Raji (cell line): Measurements from ENCODE around the gene TBC1D2B.

Experiments
- POLR2A ChIP-seq: IDR thresholded peaks from 2 replicates; pipeline ENCODE4 v1.6.1; 2011; ENCODE audit warnings: low read depth, low read length, control low read depth; ENCODE audit not compliant: insufficient read depth

Gene TBC1D2B

GRCh38 chr15:78102211-78102610, 24.7 kb upstream of the TBC1D2B start:
- TF ChIP-seq POLR2A = no peak

GRCh38 chr15:78101423-78102105, 24.1 kb upstream of the TBC1D2B start:
- no peak for TF ChIP-seq POLR2A

GRCh38 chr15:78100886-78101285, 23.4 kb upstream of the TBC1D2B start:
- no peak for TF ChIP-seq POLR2A

- no peak for TF ChIP-seq POLR2A
These were observed 20.7 kb upstream of the TBC1D2B start for GRCh38 chr15:78098131-78098755.

DNA sequence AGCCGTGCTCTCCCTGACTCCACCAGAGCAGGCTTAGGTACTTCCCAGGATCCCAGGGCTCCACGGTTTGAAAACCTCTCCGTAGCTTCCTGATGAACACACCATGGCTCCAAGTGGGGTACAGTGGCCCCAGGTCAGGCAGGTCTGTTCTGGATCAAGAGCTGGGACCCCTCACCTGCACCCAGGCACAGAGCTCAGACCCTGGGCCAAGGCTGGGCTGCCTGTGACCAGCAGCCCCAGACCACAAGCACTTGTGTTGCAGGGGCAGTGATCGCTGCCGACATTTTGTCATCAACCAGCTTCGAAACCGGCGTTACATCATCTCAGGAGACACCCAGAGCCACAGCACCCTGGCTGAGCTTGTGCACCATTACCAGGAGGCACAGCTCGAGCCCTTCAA, 20.2 kb upstream of the TBC1D2B start:
- no peak for TF ChIP-seq POLR2A

DNA sequence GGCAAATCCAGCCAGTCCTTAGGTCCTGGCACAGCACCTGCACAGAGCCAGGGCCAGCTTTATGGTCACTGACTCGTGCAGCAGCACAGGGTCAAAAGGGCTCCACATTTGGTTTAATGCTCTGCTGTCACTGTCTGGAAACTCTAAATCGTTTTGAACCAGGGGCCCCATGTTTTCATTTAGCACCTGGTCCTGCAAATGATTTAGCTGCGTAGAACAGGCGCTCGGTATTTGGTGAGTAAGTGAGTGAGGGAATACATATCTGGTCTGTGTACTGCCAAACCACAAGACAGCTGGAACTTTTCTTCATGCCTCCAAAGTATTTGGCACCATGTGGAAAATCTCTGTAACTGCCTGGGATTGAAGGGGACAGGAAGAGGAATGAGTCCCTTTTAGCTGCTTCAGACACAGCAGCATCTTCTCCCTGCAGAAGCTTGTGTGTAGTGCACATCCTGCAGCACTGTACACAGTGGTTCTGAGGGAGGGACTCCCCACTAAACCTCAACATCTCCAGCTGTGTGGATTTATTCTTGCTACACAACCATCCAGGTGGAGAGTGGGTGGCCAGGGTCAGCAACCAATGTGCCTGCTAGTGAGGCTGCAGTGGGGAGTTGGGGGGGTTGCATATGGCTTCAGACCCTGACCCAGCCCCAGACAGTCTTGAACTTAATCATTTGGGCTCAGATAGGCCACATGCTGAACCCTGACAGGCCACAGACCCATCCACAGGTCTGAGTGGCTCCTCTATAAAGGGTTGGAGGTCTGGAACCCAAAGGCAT, 15.9 kb upstream of the TBC1D2B start:
- no peak for TF ChIP-seq POLR2A

DNA sequence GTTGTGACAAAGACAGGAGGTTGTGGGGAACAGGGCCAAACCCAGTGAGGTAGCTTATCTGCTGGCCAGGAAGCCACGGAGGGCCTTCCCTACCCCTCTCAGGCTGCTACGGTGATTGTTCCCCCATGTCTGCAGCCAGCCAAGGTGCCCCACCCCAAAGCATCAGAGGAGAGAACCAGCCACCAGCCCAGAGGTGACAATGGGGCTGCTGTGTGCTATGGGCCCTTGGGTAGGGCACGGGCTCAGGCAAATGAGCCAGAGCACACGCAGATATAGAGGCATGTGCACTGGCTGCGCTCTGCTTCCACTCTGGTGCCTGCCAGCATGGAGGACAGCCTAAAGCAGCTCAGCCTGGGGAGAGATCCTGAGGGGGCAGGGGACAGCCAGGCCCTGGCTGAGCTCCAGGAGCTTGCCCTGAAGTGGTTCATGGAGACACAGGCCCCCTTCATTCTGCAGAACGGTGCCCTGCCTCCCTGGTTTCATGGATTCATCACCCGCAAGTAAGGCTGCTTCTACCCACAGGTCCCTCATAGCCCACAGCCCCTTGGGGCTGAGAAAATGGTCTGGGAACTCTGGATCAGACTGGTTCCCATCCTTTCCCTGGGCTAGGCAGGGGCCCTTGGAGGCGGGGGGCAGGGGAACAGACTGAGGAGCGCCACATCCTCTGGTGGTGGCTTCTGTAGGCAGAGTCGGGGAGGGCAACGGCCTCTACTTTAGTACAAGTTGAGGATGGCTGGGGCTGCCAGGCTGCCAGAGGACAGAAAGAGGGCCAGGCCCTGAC, 14.9 kb upstream of the TBC1D2B start, which contains the start of gene SH2D7:
SH2D7 (plus strand) TSS at position 301 of the 781 bp plus-strand sequence; CDS start at position 325, 24 bp downstream.
- no peak for TF ChIP-seq POLR2A

DNA sequence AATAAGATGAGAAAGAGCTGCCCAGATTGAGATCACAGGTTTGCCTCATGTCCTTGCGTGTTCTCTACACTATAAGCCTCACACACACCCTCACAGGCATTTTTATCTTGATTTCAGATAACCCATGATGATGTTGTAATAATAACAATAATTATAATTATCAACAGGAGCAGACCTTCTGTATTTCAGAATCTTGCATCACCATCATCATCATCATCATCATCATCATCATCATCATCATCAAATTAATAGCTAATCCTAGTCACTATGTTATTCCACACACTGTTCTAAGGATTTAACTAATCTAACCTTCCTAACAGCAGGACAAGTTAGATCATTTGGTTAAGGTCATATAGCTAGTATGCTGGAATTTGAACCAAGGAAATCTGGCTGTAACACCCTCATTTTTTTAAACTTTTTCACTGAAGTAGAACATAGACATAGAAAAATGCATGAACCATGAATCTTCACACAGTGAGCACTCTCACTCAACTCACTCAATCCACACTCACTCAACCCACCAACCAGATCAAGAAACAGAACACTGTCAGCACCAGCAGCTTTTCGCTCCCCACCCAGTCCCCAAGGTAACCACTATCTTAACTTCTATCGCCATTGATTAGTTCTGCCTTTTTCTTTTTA, 13.0 kb upstream of the TBC1D2B start:
- TF ChIP-seq POLR2A = no peak

DNA sequence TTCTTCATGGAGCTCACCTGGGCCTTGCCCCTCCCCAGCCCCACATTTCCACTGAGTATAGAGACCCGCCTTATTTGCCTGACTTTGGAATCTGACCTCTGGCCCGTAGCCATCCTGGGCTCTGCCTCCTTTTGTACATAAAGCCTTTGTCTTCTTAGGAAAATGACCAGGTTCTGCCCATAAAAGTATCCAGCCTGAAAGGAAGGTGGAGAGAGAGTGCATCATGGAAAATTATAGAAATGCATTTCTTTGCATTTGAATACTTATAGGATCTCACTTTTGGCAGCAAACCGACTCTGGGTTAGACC, 11.2 kb upstream of the TBC1D2B start:
- TF ChIP-seq POLR2A = no peak

GRCh38 chr15:78087951-78088772, 10.7 kb upstream of the TBC1D2B start:
- TF ChIP-seq POLR2A = no peak

GRCh38 chr15:78085928-78086327, 8.4 kb upstream of the TBC1D2B start:
- no peak for TF ChIP-seq POLR2A

DNA sequence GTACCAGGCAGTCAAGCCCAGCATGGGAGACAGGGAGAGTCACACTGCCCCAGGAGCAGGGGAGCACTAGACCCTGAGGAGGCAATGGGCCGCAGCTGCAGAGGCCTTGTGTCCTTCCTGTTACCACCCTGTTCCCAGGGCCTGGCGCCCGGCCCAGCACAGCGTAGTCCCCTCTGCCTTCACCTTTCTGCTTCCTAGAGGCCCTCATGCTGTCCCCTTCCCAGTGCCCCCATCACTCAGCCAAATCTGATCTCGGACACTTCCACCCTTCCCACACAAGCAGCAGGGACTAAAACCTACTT, 6.9 kb upstream of the TBC1D2B start:
- no peak for TF ChIP-seq POLR2A

GRCh38 chr15:78083687-78084448, 6.4 kb upstream of the TBC1D2B start:
- peak; percentile 28; the same call in 1 of the 2 replicates for TF ChIP-seq POLR2A
